HG02973 (cell line): ENCODE measurements around the gene KCNMA1.

Experiments used
- ATAC-seq: cut with Tn5 transposase; IDR thresholded peaks from one replicate; pipeline ENCODE4 v1.9.1; 2021; ENCODE audit warnings: moderate library complexity; ENCODE audit not compliant: unreplicated experiment

KCNMA1 gene

DNA sequence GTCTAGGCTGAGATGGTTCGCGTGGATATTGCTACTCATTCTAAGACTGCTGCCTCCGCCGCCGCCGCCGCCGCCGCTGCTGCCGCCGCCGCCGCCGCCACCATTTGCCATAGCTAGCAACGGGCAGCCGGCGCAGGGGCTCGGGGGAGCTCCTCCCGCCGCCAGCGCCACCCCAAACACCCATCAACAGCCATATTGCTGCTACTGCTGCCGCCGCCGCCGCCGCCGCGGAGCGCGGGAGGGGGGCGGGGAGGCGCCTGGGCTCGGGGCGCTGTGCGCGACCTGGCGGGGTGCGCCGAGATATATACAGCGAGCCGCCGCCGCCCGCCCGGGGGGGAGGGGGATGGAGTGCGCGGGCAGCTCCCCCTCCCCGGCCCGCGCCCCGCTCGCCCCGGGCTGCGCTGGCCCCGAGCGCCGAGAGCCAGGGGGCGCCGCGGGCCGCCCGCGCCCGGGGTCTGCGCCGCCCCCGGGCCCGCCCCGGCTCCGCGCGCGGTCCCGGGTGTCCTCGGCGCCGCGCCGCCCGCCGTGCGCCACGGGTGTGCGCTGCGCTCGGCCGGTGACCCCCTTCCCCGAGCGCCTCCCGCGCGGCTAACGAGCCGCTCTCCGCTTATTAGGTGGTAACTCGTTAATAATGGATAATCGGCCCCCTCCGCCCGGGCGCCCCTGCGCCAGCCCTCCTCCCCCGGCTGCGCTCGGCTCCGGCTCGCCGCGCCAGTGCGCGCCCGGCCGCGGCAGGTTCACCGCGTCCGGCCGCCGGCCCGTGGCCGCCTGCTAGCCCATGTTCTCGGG is at the start of gene KCNMA1:
Gene KCNMA1 (minus strand): TSS at position 277 of the 789 bp plus-strand sequence.
- ATAC-seq = no peak

- ATAC-seq = no peak
Observed at GRCh38 chr10:77686650-77687417, 49.2 kb upstream of the KCNMA1 start.

- ATAC-seq = no peak
Observed at GRCh38 chr10:77686096-77686495, 48.5 kb upstream of the KCNMA1 start.

- ATAC-seq = peak; percentile 56
Observed at GRCh38 chr10:77685432-77685831, 47.8 kb upstream of the KCNMA1 start.

- peak; percentile 38 for ATAC-seq
Observed at GRCh38 chr10:77683088-77683432, 45.5 kb upstream of the KCNMA1 start.

DNA sequence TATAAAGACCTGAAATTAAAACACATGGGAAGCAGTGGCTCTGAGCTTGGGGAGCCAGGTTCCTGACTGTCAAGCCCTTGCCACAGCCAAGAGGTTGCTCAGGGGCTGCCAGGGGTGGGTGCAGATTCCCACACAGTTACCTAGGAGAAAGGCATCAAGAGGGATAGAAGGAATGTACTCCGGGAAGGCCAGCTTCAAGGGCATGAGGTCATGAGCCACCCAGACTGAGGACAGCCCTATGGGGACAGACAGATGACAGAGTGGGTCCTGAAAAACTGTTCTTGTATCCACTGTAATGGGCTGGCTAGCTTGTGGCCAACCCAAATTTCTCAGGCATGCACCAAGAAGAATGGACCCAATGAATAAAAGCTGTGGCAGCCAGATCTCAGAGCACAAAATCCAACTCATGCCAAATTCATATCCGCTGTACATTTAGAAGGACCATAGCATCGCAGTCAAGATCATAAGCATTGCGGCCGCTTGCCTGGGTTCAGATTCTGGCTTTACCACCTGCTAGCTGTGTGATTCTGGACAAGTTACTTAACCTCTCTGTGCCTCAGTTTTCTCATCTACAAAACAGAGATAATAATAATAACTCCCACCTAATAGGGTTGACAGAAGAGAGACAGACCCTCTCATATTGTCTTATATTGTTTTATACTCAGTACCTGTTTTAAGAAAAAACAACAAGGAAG is 44.9 kb upstream of the KCNMA1 start:
- no peak for ATAC-seq

DNA sequence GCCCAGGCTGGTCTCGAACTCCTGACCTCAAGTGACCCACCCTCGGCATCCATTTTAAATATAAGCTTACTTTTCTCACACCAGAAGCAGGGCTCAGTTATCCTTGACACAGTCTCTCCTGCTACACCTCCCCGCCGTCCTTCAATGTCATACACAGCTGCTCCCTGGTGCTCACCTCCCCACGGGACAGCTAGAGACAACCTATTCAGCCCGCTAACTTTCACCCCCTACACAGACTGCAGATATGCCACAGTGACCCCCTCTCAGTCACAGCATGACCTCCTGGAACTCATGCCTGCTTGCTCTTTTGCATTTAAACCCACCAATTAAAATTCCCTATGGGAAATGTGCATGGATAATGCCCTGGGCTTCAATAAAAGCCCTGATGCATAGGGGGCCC is 44.2 kb upstream of the KCNMA1 start:
- ATAC-seq = no peak

- ATAC-seq = no peak
Observed at GRCh38 chr10:77680811-77681210, 43.2 kb upstream of the KCNMA1 start.

DNA sequence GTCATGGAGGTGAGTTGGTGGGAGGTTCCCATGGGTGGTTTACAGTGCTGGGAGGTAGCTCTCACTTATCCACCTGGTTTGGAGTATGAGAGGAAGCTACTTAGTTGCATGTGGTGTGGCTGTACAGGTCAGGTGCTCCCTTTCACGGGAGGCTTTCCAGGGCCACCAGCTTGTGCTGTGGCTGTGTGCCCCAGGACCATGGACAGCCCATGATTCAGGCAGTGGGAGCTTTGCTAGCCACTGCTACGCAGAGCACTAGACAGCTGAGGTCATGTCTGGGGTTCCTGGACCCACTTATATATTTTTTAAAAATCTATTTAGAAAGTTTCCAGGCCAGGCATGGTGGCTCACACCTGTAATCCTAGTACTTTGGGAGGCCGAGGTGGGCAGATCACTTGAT is 42.5 kb upstream of the KCNMA1 start:
- ATAC-seq = no peak

DNA sequence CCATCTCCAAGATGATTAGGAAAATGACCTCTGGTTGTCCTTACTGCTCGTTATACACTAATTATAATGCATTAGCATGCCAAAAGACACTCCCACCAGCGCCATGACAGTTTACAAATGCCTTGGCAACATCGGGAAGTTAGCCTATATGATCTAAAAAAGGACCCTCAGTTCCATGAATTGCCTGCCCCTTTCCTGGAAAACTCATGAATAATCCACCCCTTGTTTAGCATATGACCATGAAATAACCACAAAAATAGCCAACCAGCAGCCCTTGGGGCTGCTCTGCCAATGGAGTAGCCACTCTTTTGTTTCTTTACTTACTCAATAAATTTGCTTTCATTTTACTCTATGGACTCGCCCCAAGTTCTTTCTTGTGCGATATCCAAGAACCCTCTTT is 41.6 kb upstream of the KCNMA1 start:
- ATAC-seq = no peak

DNA sequence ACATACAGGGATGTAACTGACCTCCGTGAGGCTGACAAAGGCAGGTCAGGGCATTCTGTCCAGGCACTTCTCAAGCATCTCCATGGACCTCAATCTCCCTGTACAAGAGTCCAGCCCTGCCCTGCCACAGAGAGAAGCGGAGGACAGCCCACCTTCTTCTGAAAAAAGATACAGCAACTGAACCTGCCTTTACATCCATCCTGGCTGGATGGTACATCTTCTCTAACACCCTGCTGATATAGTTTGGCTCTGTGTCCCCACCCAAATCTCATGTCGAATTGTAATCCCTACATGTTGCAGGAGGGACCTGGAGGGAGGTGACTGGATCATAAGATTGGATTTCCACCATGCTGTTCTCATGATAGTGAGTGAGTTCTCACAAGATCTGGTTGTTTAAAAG is 40.5 kb upstream of the KCNMA1 start:
- ATAC-seq = no peak

GRCh38 chr10:77675347-77675746 is 37.7 kb upstream of the KCNMA1 start:
- no peak for ATAC-seq

DNA sequence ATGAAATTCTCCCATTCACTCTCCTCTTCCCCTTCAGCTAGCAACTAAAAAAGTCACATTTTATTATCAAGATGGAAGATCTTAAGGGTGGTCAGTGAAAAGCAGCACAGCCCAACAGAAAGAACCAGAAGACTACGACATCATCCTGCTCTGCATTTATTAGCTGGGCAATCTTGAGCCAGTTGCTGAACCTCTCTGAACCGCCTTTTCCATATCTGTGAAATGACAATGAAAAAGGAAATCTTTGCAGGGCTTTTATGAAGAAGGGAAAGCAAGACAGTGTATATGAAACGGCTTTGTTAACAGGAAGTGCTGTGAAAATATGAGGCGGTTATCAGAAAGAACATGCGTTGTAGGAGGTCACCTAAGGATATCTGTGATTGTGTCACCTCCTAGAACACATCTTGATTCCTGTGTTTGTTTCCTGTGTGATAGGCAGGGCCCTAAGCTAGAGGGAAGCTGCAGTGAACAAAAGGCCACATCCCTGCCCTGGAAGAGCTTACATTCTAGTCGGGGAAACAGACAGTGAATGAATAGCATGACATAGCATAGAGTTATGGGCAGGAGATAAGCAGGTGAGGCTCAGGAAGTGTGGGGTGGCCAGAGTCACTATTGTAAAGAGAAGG is 36.0 kb upstream of the KCNMA1 start:
- no peak for ATAC-seq

DNA sequence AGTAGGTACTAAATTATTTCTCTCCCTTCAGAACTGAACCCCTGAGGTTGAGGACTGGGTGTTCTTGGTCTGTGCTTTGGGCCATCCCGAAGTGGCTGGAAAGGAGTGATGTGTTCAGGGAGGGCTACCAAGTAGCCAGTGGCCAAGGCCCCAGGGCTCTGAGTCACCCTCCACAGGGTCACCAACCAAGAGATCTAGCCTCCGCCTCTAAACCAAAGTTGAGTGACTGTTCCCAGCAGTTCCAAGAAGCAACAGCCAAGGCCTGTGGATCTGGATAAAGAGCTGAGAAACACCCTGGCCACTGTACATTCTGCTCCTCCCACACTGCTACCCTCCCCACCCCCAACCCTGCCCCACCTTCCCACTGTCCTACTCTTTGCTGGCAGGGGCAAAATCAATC is 35.5 kb upstream of the KCNMA1 start:
- ATAC-seq = no peak

GRCh38 chr10:77671594-77672252 is 34.1 kb upstream of the KCNMA1 start:
- no peak for ATAC-seq

DNA sequence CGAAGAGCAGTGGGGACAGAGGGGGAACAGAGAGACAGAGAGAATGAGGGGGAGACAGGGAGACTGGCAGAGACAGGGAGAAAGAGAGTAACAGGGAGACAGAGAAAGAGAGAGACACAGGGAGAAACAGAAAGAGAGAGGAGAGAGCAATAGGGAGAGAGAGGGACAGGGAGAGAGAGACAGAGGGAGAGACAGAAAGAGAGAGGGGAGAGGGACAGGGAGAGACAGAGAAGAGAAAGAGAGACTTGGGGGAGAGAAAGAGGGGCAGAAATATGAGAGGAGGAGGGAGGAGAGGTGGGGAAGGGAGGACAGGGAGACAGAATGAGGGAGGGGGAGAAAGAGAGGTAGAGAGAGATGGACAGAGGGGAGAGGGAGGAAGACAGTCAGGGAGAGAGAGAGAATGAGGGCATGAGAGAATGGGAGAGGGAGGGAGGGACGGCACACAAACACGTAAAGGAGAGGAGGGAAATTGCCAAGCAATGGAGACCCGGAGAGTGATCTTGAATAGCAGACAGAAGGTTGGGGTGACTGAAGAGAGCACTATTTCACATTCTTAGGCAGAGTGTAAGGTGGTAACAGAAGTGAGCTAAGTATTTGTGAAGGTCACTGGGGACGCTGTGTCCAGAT is 33.3 kb upstream of the KCNMA1 start:
- ATAC-seq = no peak

DNA sequence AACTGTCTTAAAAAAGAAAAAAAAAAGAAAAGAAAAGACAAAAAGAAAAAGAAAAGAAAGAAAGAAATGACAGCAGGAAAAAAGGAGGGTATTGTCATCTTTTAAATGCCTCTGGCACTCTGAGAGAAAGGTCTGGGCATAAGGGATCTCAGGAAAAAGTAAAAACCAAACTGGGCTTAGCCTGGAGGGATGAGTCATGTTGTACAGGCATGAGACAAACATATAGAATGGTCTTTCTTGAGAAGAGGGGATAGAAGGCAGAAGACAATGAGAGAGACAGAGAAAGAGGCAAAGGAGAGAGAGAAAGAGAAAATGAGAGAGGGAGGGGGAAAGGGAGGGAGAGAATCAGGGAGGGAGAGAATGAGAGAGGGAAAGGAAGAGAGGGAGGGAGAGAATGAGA is 32.3 kb upstream of the KCNMA1 start:
- no peak for ATAC-seq

DNA sequence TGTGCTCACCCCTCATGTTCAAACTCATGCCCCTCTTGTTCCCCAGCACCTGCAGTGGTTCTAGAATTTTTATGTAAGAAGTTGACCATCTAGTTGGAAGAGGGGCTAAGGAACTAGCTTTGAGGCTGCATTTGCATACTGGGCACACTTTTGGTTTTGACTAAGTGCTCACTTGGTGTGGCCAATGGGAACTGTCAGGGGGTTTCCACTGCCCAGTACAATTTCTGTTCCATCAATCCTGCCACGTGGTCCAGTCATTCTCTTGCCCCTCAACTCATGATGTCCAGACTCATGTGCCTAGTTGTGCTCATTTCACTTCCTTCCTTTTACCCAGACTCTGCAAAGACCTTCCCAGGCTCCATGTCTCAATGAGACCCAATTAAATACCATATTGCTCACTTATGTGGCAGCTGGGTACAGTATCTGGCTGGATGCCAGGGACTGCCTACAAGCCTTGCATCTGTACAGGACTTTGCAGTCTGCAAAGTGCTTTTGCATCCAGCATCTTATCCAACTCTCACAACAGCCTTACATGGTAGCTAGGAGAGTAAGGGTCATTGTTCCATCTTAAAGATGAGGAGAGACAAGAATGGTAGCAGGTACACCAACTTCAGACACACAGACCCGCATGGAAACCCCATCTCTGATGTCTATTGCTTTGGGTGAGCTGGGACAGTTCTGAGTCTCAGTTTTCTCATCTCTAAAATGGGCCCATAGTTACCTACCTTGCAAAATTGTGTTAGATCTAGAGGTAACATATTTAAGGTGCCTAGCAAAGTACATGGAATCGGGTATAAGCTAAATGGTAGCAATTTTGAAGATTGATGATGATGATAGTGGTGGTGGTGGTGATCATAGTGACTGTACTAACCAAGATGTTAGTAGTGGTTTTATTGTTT is 30.1 kb upstream of the KCNMA1 start:
- ATAC-seq = peak; percentile 60

DNA sequence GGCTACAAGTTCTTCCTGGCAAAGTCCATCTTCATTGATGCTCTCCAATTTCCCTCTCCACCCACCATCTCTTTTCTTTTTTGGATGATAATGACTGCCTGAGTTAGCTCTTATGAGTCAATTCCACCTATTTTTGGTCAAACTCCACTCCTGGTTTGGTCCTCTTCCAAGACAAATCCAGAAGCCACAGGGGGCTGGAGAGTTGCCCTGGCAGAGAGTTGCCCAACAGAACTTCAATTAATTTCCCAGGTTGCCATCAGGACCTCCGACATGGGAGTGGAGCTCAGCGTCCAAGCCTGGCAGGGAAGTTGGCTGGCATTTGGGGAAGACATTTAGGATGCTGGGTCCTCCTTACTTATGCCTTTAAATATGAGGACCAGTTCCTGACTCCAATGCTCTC is 29.2 kb upstream of the KCNMA1 start:
- no peak for ATAC-seq
